Measurements from ENCODE around the gene DHX15.
A peak's percentile ranks its signal among the peaks of the same experiment; 100 is the strongest.
"Not testable (repeated sequence)": the region's sequence is repeated elsewhere in the genome, so short reads cannot be mapped to it uniquely, and the experiment has no call there.

DHX15 gene

DNA sequence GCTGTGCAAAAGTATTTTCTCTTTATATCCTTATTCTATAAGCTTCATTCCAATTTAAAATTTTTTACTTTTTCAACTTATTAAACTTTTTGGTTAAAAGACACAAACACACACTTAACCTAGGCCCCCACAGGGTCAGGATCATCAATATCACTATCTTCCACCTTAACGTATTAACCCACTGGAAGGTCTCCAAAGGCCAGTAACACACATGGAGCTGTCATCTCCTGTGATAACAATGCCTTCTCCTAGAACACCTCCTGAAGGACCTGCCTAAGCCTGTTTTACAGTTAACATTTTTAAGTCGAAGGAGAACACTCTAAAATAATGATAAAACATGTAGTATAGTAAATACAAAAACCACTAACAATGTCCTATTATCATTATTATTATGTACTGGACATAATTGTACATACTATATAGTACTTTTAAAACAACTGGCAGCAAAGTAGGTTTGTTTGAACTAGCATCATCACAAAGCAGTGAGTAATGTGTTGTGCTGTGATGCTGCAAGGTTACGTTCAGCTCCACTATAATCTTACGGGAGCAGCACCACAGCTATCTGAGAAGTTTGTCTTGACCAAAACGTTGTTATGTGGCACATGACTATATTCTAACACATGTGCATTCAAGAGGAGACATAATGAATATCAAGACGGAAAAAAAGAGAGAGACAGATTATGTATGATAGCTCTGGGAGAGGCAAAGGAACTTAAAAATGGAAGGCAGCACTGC is 33.7 kb downstream of the DHX15 start:
- DNase-seq (ENCODE audit: low read depth, low spot score): no peak

DNA sequence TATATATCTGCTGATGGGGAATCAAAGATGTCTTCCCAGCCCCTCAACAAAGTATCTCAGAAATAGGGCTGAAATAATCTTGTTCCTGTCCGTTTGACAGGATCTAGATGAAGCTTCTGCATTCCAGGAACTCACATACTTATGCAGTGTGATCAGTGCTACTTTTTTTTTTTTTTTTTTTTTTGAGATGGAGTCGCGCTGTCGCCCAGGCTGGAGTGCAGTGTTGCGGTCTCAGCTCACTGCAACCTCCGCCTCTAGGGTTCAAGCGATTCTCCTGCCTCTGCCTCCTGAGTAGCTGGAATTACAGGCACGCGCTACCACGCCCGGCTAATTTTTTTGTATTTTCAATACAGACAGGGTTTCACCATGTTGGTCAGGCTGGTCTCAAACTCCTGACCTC is 36.4 kb downstream of the DHX15 start:
- DNase-seq (ENCODE audit: low read depth, low spot score): no peak

DNA sequence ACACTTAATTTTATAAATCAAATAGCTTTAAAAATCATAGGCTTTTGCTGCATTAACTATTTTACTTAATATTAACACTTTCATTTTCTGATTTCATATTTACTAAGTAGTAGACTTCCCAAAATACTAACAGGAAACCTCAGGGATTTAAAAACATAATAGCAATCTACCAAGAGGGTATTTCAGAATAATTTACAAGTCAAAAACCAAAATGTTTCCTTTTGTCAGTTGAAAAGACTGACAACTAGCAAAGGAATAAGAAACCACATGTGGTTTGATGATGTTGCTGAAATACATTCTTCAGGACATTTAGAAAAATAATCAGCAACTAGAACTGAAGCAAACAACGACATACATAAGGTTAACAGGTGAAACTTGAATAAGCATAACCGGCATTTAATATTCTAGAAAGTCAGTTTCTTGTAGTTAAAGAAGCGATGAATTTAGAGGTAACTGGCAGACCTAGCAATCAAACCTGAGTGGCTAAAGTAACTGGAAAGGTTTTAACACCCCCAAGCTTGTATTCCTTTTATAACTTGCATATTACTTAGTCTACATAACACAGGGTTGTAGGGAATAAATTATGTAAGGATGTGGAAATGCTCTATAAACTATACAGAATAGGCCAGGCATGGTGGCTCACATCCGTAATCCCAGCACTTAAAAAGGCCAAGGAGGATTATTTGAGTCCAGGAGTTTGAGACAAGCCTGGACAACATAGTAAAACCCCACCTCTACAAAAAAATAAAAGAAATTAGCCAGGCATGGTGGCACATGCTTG is 40.0 kb downstream of the DHX15 start:
- no peak for DNase-seq (ENCODE audit: low read depth, low spot score)

DNA sequence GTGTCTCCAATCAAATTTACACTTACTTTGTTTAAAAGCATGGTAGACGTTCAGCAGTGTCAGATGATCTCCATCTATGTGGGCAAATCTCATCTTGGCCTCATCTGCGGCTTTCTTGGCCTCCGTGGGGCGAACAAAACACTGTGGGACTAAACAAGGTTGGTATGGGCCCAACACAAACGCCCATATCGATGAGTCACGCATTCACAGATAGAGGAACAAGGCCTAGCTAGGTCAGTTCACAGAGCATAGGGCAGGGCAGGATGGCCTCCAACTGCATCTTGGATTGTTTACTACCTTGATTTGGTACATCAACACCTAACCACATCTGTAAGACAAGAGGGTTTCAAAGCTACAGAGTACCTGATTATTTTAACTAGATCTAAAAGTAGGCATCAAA is 47.3 kb downstream of the DHX15 start:
- peak; percentile 52 for DNase-seq (ENCODE audit: low read depth, low spot score)

DNA sequence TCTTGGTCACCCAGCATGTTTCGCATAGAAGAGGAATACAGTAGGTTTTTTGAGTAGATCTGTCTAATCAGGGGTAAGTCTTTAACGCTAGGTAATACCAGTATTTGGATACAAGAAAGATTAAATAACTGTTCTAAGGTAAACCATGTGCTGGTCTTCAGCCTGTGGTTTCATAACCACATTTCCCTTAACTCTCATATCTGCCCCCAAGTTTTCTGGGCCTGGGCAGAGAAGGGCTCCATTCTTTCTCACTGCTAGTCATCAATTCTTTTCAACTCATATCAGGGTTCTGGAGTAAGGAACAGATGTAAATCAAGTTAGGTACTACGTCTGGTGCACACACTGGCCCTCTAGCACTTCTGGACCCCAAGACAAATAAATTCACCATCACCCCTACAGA is 49.0 kb downstream of the DHX15 start:
- no peak for DNase-seq (ENCODE audit: low read depth, low spot score)

DNA sequence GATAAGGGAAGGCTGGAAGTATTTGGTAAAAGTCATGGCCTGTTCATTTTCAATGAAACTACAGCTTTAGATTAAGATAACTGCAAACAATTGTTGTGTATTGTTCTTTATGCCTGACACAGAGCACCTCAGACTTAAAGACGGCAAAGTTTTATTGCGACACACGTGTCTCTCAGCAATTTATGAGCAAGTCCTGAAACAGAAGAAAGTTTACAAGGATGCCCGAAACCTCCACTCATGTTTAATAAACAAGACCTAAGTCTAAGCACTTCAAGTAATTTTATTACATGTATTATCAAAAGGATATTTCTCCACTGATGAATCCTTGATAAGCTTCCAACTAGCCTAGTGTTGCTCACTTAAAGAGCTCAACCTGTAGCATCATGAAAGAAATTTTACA is 51.0 kb downstream of the DHX15 start:
- no peak for DNase-seq (ENCODE audit: low read depth, low spot score)

DNA sequence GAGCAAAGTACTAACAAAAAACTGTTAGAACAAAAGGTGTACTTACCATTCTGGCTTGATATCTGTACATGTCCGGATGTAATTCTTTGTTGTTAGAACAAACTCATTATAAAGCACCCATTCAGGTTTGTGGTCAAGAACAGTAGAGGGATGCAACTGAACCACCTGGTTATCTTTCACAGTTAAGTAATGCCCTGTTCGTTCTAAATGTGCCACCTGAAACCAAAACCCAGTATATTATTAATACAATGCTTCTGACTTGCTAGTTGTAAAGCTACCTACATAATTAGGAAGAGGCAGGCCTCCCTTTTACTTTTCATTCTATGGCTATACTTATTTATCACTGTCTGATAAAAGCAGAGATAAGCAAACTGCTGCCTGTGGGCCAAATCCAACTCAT is 54.8 kb downstream of the DHX15 start:
- no peak for DNase-seq (ENCODE audit: low read depth, low spot score)

DNA sequence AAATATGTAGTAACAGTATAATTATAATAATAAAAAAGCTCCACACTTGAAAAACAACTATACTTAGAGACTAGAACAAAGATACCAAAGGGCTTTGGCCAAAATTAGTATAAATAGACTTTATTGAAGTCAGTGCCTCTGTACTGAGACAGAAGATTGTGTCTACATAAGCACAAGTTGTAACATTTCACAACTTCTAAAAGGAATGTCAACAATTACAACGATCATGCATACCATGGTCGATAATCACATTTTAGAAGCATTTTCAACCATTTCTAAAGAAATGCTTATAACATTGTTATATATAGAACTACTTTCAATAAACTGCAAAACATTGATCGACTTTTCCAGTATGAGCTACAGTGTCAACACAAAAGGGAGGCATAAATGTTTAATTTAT is 57.0 kb downstream of the DHX15 start:
- DNase-seq (ENCODE audit: low read depth, low spot score): no peak

DNA sequence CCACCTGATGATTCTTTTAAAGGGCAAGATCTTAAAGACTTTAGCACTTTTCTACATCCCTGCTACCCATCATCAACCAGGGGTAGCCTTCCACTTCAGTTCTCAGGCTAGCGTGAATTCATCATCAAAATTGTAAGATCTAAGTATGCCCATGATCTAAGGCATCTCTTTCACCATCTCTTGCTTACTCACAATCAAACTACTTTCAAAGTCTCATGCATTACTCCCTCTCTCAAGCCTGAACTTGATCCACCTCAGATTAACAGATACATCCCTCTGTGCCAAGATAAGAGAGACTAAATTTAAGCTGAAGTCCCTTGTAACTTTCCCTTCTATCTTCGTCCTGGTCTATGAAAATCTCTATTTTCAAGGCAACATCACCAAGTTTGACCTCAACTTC is 62.8 kb downstream of the DHX15 start:
- DNase-seq (ENCODE audit: low read depth, low spot score): no peak

DNA sequence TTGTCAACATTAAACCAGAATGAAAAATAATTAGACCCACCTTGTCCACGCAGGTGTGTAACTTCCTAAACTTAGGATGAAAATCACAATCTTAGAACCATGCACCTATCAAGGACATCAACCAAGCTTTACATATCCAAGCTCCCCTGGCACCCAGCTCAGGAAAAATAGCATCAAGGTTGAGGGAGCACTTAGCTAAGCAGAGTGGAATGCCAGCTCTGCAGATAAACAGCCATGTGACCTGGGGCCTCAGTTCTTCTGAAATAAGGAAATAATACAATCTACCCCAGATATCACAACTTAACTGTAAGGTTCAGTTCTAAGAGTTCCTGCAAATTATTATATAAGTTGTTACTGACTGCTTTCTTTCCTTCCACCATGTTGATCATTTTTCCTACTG is 64.7 kb downstream of the DHX15 start:
- DNase-seq (ENCODE audit: low read depth, low spot score): peak; percentile 69

DNA sequence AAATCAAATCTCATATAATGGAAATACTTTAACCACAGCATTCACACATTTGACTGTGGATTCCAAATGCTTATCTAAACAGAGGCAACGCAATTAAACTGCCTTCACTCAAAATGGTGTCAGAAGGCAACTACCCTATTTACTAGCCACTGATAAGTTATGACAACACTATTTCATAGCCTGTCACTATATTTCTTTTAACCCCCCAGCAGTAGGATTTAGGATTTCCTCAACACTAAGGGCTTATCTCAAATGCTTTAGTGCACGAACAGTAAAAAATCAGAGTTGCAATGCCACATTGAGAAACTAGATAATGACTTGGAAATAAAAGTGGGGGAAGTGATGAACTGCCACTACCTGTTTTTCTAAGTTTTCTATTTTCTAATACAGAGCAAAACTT is 66.7 kb downstream of the DHX15 start:
- no peak for DNase-seq (ENCODE audit: low read depth, low spot score)

DNA sequence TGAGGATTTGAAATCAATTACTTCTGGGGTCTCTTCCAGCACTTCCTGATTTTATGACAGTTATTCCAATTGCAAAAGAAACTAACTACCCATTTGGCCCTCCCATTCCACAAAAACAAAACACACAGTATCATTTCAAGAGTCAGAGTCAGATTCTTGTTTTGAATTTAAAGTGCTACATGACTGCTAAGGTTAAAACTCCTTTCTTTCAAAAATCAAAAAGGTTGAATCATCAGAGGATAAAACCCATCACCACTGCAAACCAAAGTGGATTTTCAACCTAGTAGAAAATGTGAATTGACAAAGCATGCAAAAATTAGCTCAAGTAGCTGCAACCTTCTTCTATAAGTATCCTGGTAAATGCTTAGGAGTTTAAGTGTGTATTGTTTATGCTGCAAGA is 67.4 kb downstream of the DHX15 start:
- no peak for DNase-seq (ENCODE audit: low read depth, low spot score)

DNA sequence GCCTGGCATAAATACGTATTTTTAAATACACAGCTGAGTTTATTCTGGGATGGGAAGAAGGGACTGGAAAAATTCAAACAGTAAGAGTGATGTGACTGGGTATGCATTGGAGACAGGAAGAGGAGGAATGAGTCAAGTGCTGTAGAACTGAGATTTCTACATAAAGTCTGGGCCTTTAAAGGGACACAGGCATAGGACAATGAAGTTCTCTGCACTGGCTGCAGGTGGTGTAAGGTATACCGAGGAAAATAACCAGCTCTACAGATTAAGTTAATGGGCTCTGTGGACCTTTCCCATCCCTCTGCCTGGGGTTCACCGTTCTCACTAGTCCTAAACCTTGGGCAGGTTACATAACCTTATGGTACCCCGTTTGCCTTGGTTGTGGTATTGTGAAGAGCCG is 68.7 kb downstream of the DHX15 start:
- DNase-seq (ENCODE audit: low read depth, low spot score): no peak

DNA sequence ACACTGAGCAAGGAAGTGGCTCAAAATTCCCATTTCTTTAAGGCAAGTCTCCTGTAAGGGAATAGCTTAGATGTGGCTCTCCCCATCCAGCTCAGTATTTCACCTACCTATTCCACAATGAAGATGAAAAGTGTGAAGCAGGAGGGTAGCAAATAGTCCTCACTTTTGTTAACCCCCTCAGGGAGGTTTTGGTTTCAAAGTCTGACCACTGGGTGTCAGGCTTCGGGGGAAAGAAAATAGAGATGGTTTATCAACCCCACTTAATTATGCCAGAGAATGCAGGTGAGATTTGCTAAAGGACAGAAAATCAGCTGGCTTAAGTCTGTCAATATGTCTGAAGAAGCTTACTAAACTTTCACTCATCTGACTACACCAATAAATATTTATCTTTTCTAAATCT is 69.5 kb downstream of the DHX15 start:
- no peak for DNase-seq (ENCODE audit: low read depth, low spot score)

DNA sequence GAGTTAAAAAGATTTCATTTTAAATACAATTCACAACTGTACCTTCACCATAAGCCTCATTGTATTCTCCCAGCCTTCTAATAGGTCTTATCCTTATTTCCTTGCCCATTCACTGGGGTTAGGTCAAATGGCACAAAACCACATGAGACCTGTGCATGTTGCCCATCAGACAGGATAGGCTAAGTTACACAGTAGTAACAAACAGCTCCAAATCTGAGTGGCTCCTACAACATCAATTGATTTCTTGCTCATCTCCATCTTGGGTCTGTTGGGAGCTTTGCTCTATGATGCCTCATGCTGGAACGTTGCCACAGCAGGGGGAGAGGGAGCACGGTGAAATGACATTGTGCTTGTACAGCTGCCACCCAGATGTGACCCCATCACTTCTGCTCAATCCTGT is 70.6 kb downstream of the DHX15 start:
- no peak for DNase-seq (ENCODE audit: low read depth, low spot score)

DNA sequence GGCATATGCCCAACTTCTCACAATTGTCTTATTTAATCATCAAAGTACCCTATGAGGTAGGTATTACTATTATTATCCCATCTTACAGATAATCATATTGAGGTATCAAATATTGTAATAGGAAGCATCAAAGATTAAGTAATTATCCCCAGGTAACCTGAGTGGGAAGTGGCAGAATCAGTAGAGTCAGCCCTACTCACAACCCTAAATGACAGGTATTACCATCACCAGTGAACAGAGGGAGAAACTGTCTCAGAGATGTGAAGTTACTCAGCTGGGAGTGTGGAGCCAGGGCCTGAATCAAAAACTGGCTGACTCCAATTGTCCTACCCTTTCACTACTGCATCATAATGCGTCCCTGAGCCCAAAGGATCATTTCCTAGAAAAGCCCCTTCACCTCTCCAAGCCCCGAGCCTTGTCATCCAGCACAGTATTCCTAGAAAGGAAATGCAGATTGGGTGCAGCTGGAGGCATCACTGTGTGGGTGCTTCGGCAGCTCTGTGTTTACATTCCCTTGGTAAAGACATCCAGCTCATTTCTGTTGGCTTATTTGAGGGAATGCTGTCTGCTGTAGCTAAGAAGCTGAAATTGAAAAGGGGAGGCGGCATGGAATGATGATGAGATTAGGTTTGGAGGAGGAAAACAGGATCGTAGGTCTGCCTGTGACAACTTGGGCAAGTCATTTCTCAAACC is 72.8 kb downstream of the DHX15 start:
- no peak for DNase-seq (ENCODE audit: low read depth, low spot score)

DNA sequence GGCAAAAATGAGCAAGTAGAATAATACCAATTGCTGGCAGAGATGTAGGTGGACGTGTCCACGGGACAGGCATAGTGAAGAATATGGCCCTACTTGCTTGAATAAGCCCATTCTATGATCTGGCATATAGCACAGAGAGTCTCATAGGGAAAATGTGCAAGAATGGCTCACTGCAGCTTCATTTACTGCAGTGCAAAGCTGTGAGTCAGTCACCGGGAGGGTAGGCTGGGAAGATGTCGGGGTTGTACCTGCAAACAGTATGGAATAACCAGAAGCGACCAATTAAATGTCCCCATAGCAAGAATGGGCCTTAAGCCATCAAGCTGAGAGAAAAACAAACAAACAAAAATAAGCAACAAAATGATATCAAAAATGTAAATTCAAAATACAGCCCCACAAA is 74.3 kb downstream of the DHX15 start:
- DNase-seq (ENCODE audit: low read depth, low spot score): no peak

DNA sequence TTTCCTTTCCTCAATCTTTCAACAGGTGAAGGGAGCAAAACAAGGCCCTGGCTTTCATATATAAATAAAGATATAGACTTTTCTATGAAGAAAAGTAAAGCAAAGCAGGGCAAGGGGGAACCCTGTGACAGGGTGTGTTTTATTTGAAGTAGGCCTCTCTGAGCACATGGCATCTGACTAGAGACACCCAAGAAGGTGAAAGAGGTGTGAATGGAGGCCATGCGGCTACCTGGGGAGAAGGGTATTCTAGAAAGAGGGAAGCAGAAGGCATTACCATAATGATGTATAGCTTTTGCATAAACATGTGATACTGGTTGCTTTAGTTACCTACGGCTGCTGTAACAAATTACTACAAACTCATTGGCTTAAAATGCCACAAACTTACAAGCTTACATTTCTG is 75.8 kb downstream of the DHX15 start:
- no peak for DNase-seq (ENCODE audit: low read depth, low spot score)

DNA sequence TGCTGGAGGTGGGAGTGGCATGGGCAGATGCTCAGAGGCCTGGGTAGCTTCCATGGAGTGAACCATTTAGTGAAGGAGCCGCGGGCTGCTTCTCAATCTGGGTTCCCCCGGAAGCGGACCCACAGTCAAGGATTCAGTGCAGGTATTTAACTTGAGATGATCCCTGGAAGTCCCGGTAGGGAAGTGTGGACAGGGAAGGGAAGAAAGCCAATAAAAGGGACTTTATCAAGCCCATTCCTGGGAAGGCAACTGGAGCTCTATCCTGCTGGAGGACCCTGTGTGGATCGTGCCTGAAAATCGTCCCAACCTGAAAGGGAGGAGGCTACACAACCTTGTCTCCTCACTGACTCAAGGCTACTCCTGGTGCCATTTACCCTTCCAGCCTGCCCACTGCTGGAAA is 76.9 kb downstream of the DHX15 start:
- DNase-seq (ENCODE audit: low read depth, low spot score): no peak

DNA sequence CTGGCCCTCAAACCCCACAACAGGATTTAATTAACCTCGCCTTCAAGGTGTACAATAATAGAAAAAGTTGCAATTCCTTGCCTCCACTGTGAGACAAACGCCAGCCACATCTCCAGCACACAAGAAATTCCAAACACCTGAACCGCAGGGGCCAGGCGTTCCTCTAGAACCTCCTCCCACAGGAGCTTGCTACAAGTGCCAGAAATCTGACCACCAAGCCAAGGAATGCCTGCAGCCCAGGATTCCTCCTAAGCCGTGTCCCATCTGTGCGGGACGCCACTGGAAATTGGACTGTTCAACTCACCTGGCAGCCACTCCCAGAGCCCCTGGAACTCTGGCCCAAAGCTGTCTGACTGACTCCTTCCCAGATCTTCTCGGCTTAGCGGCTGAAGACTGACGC is 81.3 kb downstream of the DHX15 start:
- DNase-seq (ENCODE audit: low read depth, low spot score): not testable (repeated sequence)

DNA sequence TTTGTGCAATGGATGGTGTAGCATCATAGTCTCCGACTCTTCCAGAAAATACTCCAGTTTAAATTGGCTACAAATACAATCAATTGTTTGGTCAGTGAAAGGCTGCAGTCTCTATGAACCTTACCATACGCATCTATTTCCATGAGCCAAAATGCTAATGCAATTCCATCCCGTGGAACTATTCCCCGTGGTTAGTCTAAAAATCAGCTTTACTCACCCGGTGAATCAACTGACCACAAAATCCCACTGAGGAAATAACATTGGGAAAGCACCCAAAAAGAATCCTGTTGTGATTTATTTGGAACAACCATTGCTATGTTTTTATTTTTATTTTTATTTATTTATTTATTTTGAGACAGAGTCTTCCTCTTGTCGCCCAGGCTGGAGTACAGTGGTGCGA is 87.1 kb downstream of the DHX15 start:
- peak; percentile 24 for DNase-seq (ENCODE audit: low read depth, low spot score)

DNA sequence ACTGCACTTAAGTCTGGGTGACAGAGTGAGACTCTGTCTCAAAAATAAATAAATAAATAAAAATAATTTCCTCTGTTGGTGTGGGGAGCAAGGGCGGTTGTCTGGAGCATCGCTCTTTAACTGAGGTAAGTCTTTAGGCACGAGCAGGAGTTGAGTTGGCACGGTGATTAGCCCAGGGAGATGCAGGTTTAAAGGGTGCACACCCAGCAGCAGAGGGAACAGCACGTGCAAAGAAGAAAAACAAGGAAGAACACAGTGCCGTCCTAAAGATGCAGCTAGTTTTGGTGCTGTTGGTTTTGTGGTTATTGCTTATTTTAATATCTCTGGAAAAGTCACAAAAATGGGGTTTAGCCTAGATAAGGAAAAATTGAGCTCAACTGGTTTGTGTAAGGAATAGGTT is 87.8 kb downstream of the DHX15 start:
- DNase-seq (ENCODE audit: low read depth, low spot score): no peak

DNA sequence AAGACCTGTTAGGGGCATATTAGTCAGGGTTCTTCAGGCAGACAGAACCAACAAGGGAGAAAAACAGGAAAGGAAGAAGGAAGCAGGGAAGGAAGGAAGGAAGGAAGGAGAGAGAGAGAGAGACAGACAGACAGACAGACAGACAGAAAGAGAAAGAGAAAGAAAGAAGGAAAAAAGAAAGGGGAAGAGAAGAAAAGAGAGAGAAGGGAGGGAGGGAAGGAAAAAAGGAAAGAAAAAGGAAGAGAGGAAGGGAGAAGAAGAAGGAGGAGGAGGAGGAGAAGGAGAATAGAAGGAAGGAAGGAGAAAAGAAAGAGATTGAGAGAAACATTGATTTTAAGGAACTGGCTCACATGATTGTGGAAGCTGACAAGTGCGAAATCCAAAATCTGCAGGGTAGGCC is 89.0 kb downstream of the DHX15 start:
- no peak for DNase-seq (ENCODE audit: low read depth, low spot score)

Measured in astrocyte of the hippocampus (primary cell).